Esophagus squamous epithelium (tissue), 4 donors: ENCODE measurements around the gene AR.

Experiments used
- CTCF ChIP-seq, 6 experiments: fragments of 450-650 bp in 4 of 6; fragments of 200-600 bp in 2 of 6; sonication (generic) in 2 of 6; IDR thresholded peaks; one replicate each; pipeline ENCODE4 v1.5.1; 2016 to 2019; ENCODE audit warnings: antibody characterized with exemption in 6 of 6, mild to moderate bottlenecking in 4 of 6, moderate library complexity in 4 of 6
- POLR2A ChIP-seq, 4 donors: fragments of 450-650 bp; IDR thresholded peaks; one replicate each; pipeline ENCODE4 v1.6.1; 2017; ENCODE audit warnings: antibody characterized with exemption in 4 of 4, mild to moderate bottlenecking in 4 of 4, moderate library complexity in 3 of 4

DNA sequence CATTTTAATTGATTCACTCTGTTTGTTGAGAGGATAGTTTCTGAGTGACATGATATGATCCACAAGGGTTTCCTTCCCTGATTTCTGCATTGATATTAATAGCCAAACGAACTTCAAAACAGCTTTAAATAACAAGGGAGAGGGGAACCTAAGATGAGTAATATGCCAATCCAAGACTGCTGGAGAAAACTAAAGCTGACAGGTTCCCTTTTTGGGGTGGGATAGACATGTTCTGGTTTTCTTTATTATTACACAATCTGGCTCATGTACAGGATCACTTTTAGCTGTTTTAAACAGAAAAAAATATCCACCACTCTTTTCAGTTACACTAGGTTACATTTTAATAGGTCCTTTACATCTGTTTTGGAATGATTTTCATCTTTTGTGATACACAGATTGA lies 182.2 kb downstream of the AR start:
- TF ChIP-seq CTCF (IDR thresholded peaks at IDR 0.05): no peak
- no peak for TF ChIP-seq POLR2A (IDR thresholded peaks at IDR 0.05)
